HG03064 (cell line): ENCODE data around the gene SMAD3.

Experiments
- ATAC-seq: cut with Tn5 transposase; IDR thresholded peaks from one replicate; pipeline ENCODE4 v1.9.1; 2021; ENCODE audit warnings: low read depth; ENCODE audit not compliant: unreplicated experiment

The SMAD3 gene

GRCh38 chr15:67094001-67094826 is 28.8 kb downstream of the SMAD3 start:
- ATAC-seq, result no peak

- no peak for ATAC-seq
Measured at GRCh38 chr15:67095912-67096311, 30.5 kb downstream of the SMAD3 start.

- no peak for ATAC-seq
Measured at GRCh38 chr15:67096546-67097294, 31.3 kb downstream of the SMAD3 start.

- ATAC-seq, result no peak
Measured at GRCh38 chr15:67097424-67097823, 32.0 kb downstream of the SMAD3 start.

GRCh38 chr15:67097930-67098740 is 32.7 kb downstream of the SMAD3 start:
- ATAC-seq, result no peak

- ATAC-seq, result no peak
Measured at GRCh38 chr15:67098768-67099282, 33.4 kb downstream of the SMAD3 start.

- no peak for ATAC-seq
Measured at GRCh38 chr15:67100124-67100791, 34.9 kb downstream of the SMAD3 start.

- peak; percentile 46 for ATAC-seq
Measured at GRCh38 chr15:67100801-67101581, 35.6 kb downstream of the SMAD3 start.

GRCh38 chr15:67101911-67102598 is 36.7 kb downstream of the SMAD3 start:
- ATAC-seq, result peak; percentile 40

GRCh38 chr15:67102599-67102929 is 37.2 kb downstream of the SMAD3 start:
- no peak for ATAC-seq

GRCh38 chr15:67103021-67103420 is 37.6 kb downstream of the SMAD3 start:
- no peak for ATAC-seq

- no peak for ATAC-seq
Measured at GRCh38 chr15:67103432-67103831, 38.0 kb downstream of the SMAD3 start.

- no peak for ATAC-seq
Measured at GRCh38 chr15:67103869-67104268, 38.5 kb downstream of the SMAD3 start.

- ATAC-seq, result no peak
Measured at GRCh38 chr15:67104510-67104909, 39.1 kb downstream of the SMAD3 start.

- no peak for ATAC-seq
Measured at GRCh38 chr15:67105065-67105951, 39.9 kb downstream of the SMAD3 start.

GRCh38 chr15:67105991-67106763 is 40.8 kb downstream of the SMAD3 start:
- no peak for ATAC-seq

GRCh38 chr15:67106764-67107013 is 41.3 kb downstream of the SMAD3 start:
- ATAC-seq, result no peak
